ENCODE results near the gene GDPD5.

GDPD5 gene

GRCh38 chr11:75441804-75442132 lies 84.0 kb downstream of the GDPD5 start:
- no peak for DNase-seq

- no peak for DNase-seq
Measured at GRCh38 chr11:75440960-75441803, 84.6 kb downstream of the GDPD5 start.

GRCh38 chr11:75439495-75440120 lies 86.1 kb downstream of the GDPD5 start:
- DNase-seq = no peak

- DNase-seq = no peak
Measured at GRCh38 chr11:75439026-75439425, 86.7 kb downstream of the GDPD5 start.

GRCh38 chr11:75437966-75438659 lies 87.6 kb downstream of the GDPD5 start:
- no peak for DNase-seq

GRCh38 chr11:75436806-75437205 lies 88.9 kb downstream of the GDPD5 start:
- no peak for DNase-seq

GRCh38 chr11:75435571-75435925 lies 90.2 kb downstream of the GDPD5 start:
- no peak for DNase-seq

- DNase-seq = no peak
Measured at GRCh38 chr11:75434886-75435570, 90.7 kb downstream of the GDPD5 start.

GRCh38 chr11:75434051-75434450 lies 91.7 kb downstream of the GDPD5 start:
- DNase-seq = no peak

GRCh38 chr11:75433443-75433842 lies 92.3 kb downstream of the GDPD5 start:
- DNase-seq = no peak

- DNase-seq = no peak
Measured at GRCh38 chr11:75432911-75433321, 92.8 kb downstream of the GDPD5 start, which contains the start of gene KLHL35. Gene KLHL35, minus strand, starts transcription at chr11:75433203. Its CDS starts 2,574 bp downstream, at chr11:75430629.

- DNase-seq = no peak
Measured at GRCh38 chr11:75431533-75432525, 93.9 kb downstream of the GDPD5 start.

- no peak for DNase-seq
Measured at GRCh38 chr11:75430714-75431532, 94.8 kb downstream of the GDPD5 start.

- peak; percentile 62 for DNase-seq
Measured at GRCh38 chr11:75429902-75430713, 95.6 kb downstream of the GDPD5 start.

GRCh38 chr11:75429641-75429901 lies 96.2 kb downstream of the GDPD5 start:
- DNase-seq = no peak

- DNase-seq = no peak
Measured at GRCh38 chr11:75428989-75429640, 96.6 kb downstream of the GDPD5 start.

- DNase-seq = peak; percentile 66
Measured at GRCh38 chr11:75428281-75428724, 97.4 kb downstream of the GDPD5 start.

- no peak for DNase-seq
Measured at GRCh38 chr11:75427181-75427580, 98.6 kb downstream of the GDPD5 start.

GRCh38 chr11:75426720-75427086 lies 99.0 kb downstream of the GDPD5 start:
- DNase-seq = no peak

- no peak for DNase-seq
Measured at GRCh38 chr11:75425422-75425821, 100.3 kb downstream of the GDPD5 start.

Measured in CD4-positive, alpha-beta T cell treated with Interleukin-4 for 4 hours (primary cell).